Endodermal cell (in vitro differentiated cells): ENCODE results near the gene TST. TPM values are rescaled to one million over a fixed set of nuclear protein-coding genes. Genes with fewer than 3 reads are reported as not detected.

Experiments used
- DNase-seq: peaks from one replicate; pipeline ENCODE4 v3.0.0-alpha.2; 2017
- H3K27ac ChIP-seq: 2 replicates; pipeline ENCODE4 v1.5.1; 2013; ENCODE audit warnings: mild to moderate bottlenecking, low read depth, low read length, moderate library complexity
- H3K27me3 ChIP-seq: 2 replicates; pipeline ENCODE4 v1.6.1; 2013; ENCODE audit warnings: mild to moderate bottlenecking, low read length, moderate library complexity; ENCODE audit not compliant: insufficient read depth, control insufficient read depth, poor library complexity, severe bottlenecking
- H3K36me3 ChIP-seq: 2 replicates; pipeline ENCODE4 v1.7.0; 2013; ENCODE audit warnings: mild to moderate bottlenecking, low read length, moderate library complexity; ENCODE audit not compliant: control insufficient read depth, insufficient read depth
- H3K4me1 ChIP-seq: one replicate; pipeline ENCODE4 v1.7.0; 2013; ENCODE audit warnings: low read length; ENCODE audit not compliant: control insufficient read depth, insufficient read depth
- H3K4me3 ChIP-seq: 2 replicates; pipeline ENCODE4 v1.5.1; 2013; ENCODE audit warnings: mild to moderate bottlenecking, low read length, moderate library complexity
- H3K9ac ChIP-seq: 2 replicates; pipeline ENCODE4 v1.6.1; 2013; ENCODE audit warnings: mild to moderate bottlenecking, low read length, moderate library complexity; ENCODE audit not compliant: poor library complexity, severe bottlenecking; ENCODE audit errors: extremely low read depth
- H3K9me3 ChIP-seq: 2 replicates; pipeline ENCODE4 v1.6.1; 2013; ENCODE audit warnings: mild to moderate bottlenecking, low read length, moderate library complexity; ENCODE audit not compliant: control insufficient read depth
- H3K27ac Mint-ChIP-seq: 2 replicates; pipeline ENCODE4 v1.8.0; 2020; ENCODE audit warnings: mixed read lengths
- H3K27me3 Mint-ChIP-seq: 2 replicates; pipeline ENCODE4 v1.8.0; 2021; ENCODE audit warnings: mild to moderate bottlenecking, mixed read lengths; ENCODE audit not compliant: insufficient read depth
- H3K36me3 Mint-ChIP-seq: 2 replicates; pipeline ENCODE4 v1.8.0; 2020; ENCODE audit warnings: low read depth, mixed read lengths
- H3K4me1 Mint-ChIP-seq: 2 replicates; pipeline ENCODE4 v1.8.0; 2020; ENCODE audit warnings: mixed read lengths
- H3K4me3 Mint-ChIP-seq: 2 replicates; pipeline ENCODE4 v1.8.0; 2020; ENCODE audit warnings: mild to moderate bottlenecking, moderate library complexity, mixed read lengths
- H3K9me3 Mint-ChIP-seq: 2 replicates; pipeline ENCODE4 v1.8.0; 2020; ENCODE audit warnings: mild to moderate bottlenecking, mixed read lengths
- CTCF ChIP-seq: fragments of 200-600 bp; sonication (generic); conservative IDR thresholded peaks from 2 replicates; pipeline ENCODE4 v1.5.0; 2021; ENCODE audit warnings: antibody characterized with exemption, mild to moderate bottlenecking
- WGBS, 2 experiments: methylation state at CpG; one replicate each; pipeline versions ENCODE4 v1.1.5 to v1.1.7; 2013; ENCODE audit warnings: missing lambda C conversion rate in 2 of 2, mixed read lengths in 1 of 2; ENCODE audit not compliant: insufficient coverage in 1 of 2, insufficient read length in 1 of 2; 5-methylcytosine and 5-hydroxymethylcytosine counted together
- total RNA-seq, 2 donors: library from RNA; stranded (reverse); fragmentation: NEBNext Ultra II Directional in 1 of 2; extraction: Animal tissue kit (Norgen Biotek cat#: 25700) in 1 of 2; gene quantifications; 2 replicates in 1 of 2; 3 replicates in 1 of 2; pipeline ENCODE4 v1.2.1, GENCODE V29; 2021

TST gene
- total RNA-seq, 2 donors from 2014 or later: 38.2 to 48.3 TPM

- H3K27me3 ChIP-seq: peaks cover 11% of the 10 kb centered on the region
- H3K4me3 ChIP-seq: no peak overlapping the region
- no peak for DNase-seq
- Mint-ChIP-seq H3K4me3 (no peak overlapping the region), H3K27ac (no peak overlapping the region), H3K36me3 (no peaks in the 10 kb centered on the region), H3K4me1 (peaks cover 2% of the 10 kb centered on the region), H3K27me3 (peaks cover 12% of the 10 kb centered on the region), H3K9me3 (peaks cover 13% of the 10 kb centered on the region)
- no peak for TF ChIP-seq CTCF
- no peaks in the 10 kb centered on the region for H3K4me1 ChIP-seq
- no peaks in the 10 kb centered on the region for H3K9me3 ChIP-seq
- 76 to 89% methylated on average over 2 to 3 of the region's 3 CpGs for WGBS, 2 experiments
- H3K9ac ChIP-seq: no peak overlapping the region
- no peak overlapping the region for H3K27ac ChIP-seq
- H3K36me3 ChIP-seq: no peaks in the 10 kb centered on the region
Measured at GRCh38 chr22:36961626-36962025, 57.6 kb downstream of the TST start.

Other genes with a start within 250 kb of the TST start
- gene IFT27, start 243.3 kb downstream of the TST start, total RNA-seq: 10 to 100 TPM; 49.8 to 65.2 TPM
- not detected for gene PVALB, start 202.4 kb downstream of the TST start, total RNA-seq
- gene NCF4, start 158.4 kb downstream of the TST start, total RNA-seq: not detected
- gene CSF2RB, start 105.8 kb downstream of the TST start, total RNA-seq: not detected
- gene MPST, start 295 bp upstream of the TST start, total RNA-seq: 10 to 100 TPM; 71.7 to 74.6 TPM
- 10 to 100 TPM; 35.4 to 37.0 TPM for gene KCTD17, start 32.3 kb upstream of the TST start, total RNA-seq
- under 1 TPM; 0.22 to 0.31 TPM for gene TMPRSS6, start 90.3 kb upstream of the TST start, total RNA-seq
- under 1 TPM; 0.15 to 0.42 TPM for gene IL2RB, start 130.5 kb upstream of the TST start, total RNA-seq
- 10 to 100 TPM; 15.5 to 16.9 TPM for gene C1QTNF6, start 168.8 kb upstream of the TST start, total RNA-seq
- under 1 TPM; 0.11 to 0.20 TPM for gene SSTR3, start 193.0 kb upstream of the TST start, total RNA-seq
- 1 to 10 TPM; 4.5 to 5.6 TPM for gene RAC2, start 224.8 kb upstream of the TST start, total RNA-seq